ENCODE measurements around the gene CHRNA10. TPM values are rescaled to one million over a fixed set of nuclear protein-coding genes. Genes with fewer than 3 reads are reported as not detected.

CHRNA10 gene
- total and polyA plus RNA-seq, 10 of the 15 experiments (the other 5 are each of a cell fraction or from before 2014, with no cell fraction given), result 0.14 to 1.5 (median 0.57) TPM

DNA sequence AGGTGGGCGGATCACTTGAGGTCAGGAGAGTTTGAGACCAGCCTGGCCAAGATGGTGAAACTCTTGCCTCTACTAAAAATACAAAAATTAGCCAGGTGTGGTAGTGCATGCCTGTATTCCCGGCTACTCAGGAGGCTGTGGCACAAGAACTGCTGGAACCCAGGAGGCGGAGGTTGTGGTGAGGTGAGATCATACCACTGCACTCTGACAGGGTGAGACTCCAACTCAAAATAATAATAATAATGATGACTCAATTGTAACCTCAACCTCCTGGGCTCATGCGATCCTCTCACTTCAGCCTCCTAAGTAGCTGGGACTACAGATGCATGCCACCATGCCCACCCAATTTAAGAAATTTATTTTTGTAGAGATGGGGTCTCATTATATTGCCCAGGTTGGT lies 15.6 kb upstream of the CHRNA10 start:
- CTCF ChIA-PET, result no interaction called here
- Histone ChIP-seq H3K27ac (ENCODE audit: control insufficient read depth, insufficient read depth) (no peak overlapping the region), H4K20me1 (ENCODE audit: control insufficient read depth, insufficient read depth) (no peaks in the 10 kb centered on the region), H3K36me3 (ENCODE audit: control insufficient read depth in 2 of 2, insufficient read depth in 2 of 2, low read length in 1 of 2) (peaks cover 9 to 43% of the 10 kb centered on the region in 2 experiments), H2AFZ (ENCODE audit: control insufficient read depth, low read depth, low read length) (no peak overlapping the region), H3K9me3 (replicated peaks; ENCODE audit: control insufficient read depth, insufficient read depth, low read length) (no peaks in the 10 kb centered on the region), H3K79me2 (ENCODE audit: control insufficient read depth, insufficient read depth, low read length) (no peaks in the 10 kb centered on the region), H3K9ac (ENCODE audit: control insufficient read depth, insufficient read depth, low read length) (no peak overlapping the region), H3K27me3 (replicated peaks in 1 of 2; ENCODE audit: control insufficient read depth in 2 of 2, insufficient read depth in 2 of 2, low read length in 1 of 2) (no peaks in the 10 kb centered on the region), H3K4me3 (no peak overlapping the region), H3K4me1 (ENCODE audit: control insufficient read depth, insufficient read depth, low read length) (no peaks in the 10 kb centered on the region), H3K4me2 (ENCODE audit: control insufficient read depth, insufficient read depth) (no peak overlapping the region)
- no TSS peak for BruUV-seq (replicated peaks)
- 60% methylated on average over 4 of the region's 4 CpGs for WGBS (ENCODE audit: insufficient coverage, insufficient replicate concordance, low lambda C conversion rate, missing lambda C conversion rate)
- DNase-seq (ENCODE audit: low read depth, low spot score) (no peak), ATAC-seq (no peak), FAIRE-seq (no peak)
- POLR2A ChIA-PET, result no interaction called here
- in situ Hi-C loops (cut with MboI), result no loop called here
- SMC1A ChIA-PET (ENCODE audit: uncharacterized antibody, unreplicated experiment), result interaction anchor here (1.6 kb wide), 1 partner anchor 122 kb away, joined by 3 read pairs; the partner anchor contains the start of gene PGAP2
- RAD21 ChIA-PET (ENCODE audit: unreplicated experiment), result no interaction called here
- intact Hi-C loops (cut with micrococcal nuclease; ENCODE audit: unreplicated experiment), result no loop called here
- no peak for TF ChIP-seq IKZF1 (conservative IDR thresholded peaks at IDR 0.05)
- no peak for TF ChIP-seq GABPA (IDR thresholded peaks at IDR 0.05; ENCODE audit: low read depth)
- TF ChIP-seq, protein P1, sequence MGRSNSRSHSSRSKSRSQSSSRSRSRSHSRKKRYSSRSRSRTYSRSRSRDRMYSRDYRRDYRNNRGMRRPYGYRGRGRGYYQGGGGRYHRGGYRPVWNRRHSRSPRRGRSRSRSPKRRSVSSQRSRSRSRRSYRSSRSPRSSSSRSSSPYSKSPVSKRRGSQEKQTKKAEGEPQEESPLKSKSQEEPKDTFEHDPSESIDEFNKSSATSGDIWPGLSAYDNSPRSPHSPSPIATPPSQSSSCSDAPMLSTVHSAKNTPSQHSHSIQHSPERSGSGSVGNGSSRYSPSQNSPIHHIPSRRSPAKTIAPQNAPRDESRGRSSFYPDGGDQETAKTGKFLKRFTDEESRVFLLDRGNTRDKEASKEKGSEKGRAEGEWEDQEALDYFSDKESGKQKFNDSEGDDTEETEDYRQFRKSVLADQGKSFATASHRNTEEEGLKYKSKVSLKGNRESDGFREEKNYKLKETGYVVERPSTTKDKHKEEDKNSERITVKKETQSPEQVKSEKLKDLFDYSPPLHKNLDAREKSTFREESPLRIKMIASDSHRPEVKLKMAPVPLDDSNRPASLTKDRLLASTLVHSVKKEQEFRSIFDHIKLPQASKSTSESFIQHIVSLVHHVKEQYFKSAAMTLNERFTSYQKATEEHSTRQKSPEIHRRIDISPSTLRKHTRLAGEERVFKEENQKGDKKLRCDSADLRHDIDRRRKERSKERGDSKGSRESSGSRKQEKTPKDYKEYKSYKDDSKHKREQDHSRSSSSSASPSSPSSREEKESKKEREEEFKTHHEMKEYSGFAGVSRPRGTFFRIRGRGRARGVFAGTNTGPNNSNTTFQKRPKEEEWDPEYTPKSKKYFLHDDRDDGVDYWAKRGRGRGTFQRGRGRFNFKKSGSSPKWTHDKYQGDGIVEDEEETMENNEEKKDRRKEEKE (IDR thresholded peaks at IDR 0.05), result no peak
- TF ChIP-seq CBX5 (IDR thresholded peaks at IDR 0.05; ENCODE audit: low read depth), result no peak
- no peak for TF ChIP-seq TBL1XR1 (IDR thresholded peaks at IDR 0.05; ENCODE audit: low read depth, low read length)
- TF ChIP-seq, protein P2, sequence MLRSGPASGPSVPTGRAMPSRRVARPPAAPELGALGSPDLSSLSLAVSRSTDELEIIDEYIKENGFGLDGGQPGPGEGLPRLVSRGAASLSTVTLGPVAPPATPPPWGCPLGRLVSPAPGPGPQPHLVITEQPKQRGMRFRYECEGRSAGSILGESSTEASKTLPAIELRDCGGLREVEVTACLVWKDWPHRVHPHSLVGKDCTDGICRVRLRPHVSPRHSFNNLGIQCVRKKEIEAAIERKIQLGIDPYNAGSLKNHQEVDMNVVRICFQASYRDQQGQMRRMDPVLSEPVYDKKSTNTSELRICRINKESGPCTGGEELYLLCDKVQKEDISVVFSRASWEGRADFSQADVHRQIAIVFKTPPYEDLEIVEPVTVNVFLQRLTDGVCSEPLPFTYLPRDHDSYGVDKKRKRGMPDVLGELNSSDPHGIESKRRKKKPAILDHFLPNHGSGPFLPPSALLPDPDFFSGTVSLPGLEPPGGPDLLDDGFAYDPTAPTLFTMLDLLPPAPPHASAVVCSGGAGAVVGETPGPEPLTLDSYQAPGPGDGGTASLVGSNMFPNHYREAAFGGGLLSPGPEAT (IDR thresholded peaks at IDR 0.05; ENCODE audit: low read depth), result no peak
- no peak for TF ChIP-seq BMI1 (IDR thresholded peaks at IDR 0.05; ENCODE audit: borderline replicate concordance)
- no peak for TF ChIP-seq ZSCAN29 (IDR thresholded peaks at IDR 0.05)
- no peak for TF ChIP-seq SREBF1 (IDR thresholded peaks at IDR 0.05; ENCODE audit: low read length)
- TF ChIP-seq KDM1A (IDR thresholded peaks at IDR 0.05; ENCODE audit: borderline replicate concordance), result no peak

Measured in GM12878 (cell line).